GM19023 (cell line): ENCODE measurements around the gene MAGI1.
A peak's percentile ranks its signal among the peaks of the same experiment; 100 is the strongest.

Source experiments
- ATAC-seq: cut with Tn5 transposase; IDR thresholded peaks from one replicate; pipeline ENCODE4 v1.9.1; 2021; ENCODE audit warnings: mild to moderate bottlenecking, moderate library complexity; ENCODE audit not compliant: unreplicated experiment

MAGI1 gene

GRCh38 chr3:65347166-65347565 is 691.6 kb downstream of the MAGI1 start:
- ATAC-seq, result no peak

DNA sequence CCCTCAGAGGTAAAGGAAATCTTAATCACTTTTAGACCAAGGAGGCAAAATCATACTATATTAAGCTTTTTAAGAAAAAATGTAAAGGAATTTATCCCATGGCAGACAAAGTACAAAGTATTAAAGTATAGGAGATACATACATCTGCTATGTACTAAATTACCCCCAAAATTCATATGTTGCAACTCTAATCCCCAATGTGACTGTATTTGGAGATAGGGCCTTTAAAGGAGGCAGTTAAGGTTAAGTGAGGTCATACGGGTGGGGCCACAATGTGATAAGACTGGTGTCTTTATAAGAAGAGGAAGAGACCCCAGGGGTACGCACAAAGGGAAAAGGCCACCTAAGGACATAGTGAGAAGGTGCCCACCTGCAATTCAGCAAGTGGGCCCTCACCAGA is 693.9 kb downstream of the MAGI1 start:
- no peak for ATAC-seq

GRCh38 chr3:65344444-65344843 is 694.3 kb downstream of the MAGI1 start:
- ATAC-seq, result no peak

- ATAC-seq, result no peak
Observed at GRCh38 chr3:65343736-65344135, 695.0 kb downstream of the MAGI1 start.

DNA sequence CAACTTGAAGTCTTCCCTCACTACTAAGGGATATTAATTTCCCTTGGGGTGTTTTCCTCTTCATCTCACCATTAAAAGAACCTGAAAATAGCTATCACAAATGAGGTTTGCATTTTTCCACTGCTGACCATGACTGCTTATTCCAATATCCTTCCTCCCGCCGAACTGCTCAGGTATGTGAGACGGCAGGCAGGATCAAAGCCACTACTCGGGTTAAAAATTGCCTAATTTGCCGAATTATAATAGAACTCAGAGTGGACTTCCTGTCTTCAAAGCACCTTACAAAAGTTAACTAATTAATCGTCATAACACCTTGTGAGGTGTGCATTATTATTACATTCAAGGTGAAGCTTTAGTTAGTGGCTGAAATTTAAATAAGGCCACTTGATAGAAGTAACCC is 695.7 kb downstream of the MAGI1 start:
- no peak for ATAC-seq

DNA sequence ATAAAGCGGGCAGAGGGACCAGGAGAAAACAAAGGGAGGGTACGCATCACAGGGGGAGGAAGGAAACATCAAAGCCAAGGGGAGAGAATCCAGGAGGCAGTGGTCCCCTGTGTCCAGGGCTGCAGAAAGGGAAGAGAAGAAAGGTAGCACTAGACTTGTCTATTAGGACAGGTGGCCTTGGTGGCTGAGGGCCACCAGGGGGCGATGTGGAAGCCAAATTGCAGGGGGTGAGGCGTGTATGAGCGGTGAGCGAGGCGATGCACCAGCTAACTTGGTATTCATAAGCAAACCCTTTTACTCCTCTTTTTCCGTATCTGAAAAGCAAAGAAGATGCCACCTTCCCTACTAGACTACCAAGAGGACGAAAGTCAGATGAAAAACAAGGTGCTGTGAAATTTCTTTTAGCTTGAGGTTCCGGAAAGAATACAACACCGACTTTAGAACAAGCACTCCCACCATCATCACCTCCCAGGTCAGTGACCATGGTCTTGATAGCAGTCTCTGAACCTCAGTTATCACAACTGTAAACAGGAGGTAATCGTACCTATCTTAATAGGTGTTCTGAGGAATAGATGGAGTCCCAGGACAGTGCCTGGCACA is 696.5 kb downstream of the MAGI1 start:
- ATAC-seq, result peak; percentile 63

DNA sequence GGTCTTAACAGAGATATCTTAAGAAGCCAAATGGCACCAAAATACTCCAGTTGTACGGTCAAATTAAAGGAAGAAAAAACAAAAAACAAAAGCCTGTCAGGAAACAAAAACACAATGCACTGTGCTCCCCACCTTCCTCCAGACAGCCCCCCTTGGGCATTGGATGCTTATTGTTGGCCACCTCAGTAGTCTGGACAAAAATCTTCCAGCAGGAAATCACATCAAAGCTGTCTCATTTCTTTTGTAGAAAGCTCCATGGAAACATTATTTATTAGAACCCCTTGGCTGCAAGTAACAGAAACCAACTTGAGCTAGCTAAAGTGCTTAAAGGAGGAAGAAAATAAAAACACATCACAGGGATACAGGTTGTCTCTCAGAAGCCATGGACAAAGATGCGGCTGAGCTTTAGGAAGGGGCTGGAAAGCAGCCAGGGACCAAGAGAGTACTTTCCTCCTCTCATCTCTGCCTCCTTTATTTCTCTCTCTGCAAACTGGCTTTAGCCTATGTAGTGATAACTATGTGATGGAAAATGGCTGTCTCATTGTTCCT is 699.5 kb downstream of the MAGI1 start:
- ATAC-seq, result no peak

DNA sequence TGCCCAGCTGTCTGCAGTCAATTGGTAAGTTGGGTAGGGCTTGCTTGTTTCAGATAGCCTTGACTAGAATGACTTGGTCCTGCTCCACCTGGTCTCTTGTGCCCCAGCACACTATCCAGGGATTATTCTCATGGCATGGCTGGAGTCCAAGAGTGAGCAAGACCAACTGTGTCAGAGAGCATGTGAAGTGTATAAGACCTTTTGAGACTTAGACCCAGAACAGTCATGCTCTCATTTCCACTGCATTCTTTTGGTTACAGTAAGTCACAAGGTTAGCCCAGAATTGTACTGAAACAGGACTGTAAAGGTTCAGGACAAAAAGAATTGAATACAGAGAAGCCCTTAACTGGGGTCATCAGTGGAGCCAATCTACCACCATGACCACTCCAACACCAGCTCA is 700.1 kb downstream of the MAGI1 start:
- ATAC-seq, result no peak

DNA sequence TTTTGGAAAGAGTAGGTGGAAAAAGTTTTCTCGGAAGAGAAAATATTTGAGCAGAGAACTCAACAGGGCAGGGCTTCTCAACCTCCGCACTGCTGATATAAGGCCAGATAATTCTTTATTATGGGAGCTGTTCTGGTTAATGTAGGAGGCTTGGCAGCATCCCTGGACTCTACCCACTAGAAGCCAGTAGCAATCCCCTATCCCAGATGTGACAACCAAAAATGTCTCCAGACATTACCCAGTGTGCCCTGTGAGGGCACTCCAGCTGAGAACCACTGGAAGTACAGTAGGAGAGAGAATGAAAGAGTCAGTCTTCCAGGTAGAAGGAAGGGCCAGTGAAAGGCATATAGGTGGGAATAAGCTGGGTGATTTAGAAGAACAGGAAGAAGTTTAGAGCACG is 703.1 kb downstream of the MAGI1 start:
- no peak for ATAC-seq

GRCh38 chr3:65334045-65334665 is 704.6 kb downstream of the MAGI1 start:
- ATAC-seq, result no peak

DNA sequence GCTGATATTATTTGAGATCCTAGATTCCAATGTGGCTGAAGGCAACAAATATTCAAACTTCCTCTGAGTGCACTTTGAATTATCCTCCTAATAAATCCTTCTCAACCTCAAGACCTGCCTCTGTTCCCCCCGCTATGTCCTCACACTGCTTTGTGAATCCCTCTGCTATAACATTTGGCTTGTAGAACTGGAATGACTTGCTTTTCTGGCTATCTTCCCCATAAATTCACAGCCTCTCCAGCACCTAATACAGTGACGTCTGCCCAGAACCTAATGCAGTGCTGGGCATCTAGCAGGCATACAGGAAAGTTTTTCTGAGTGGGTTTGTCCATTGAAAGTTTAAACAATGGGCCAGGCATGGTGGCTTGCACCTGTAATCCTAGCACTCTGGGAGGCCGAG is 707.0 kb downstream of the MAGI1 start:
- ATAC-seq, result no peak

GRCh38 chr3:65330072-65330471 is 708.6 kb downstream of the MAGI1 start:
- ATAC-seq, result no peak

DNA sequence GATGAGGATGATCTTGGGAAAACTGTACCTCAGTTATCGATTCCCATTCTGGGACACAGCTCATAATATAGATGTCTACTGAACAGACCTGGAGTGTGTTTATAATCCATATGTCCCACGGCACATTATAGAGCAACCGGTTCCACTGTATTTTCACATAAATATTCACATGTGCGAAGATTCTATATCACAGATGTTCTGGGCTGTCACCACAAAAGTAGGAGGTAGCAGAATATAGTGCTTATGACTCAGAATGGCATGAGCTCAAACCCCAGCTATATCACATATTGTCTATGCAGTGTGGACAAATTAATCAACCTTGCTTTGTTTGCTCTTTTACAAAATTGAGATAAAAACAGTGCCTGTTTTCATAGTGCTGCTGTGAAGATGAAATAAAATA is 710.6 kb downstream of the MAGI1 start:
- no peak for ATAC-seq

DNA sequence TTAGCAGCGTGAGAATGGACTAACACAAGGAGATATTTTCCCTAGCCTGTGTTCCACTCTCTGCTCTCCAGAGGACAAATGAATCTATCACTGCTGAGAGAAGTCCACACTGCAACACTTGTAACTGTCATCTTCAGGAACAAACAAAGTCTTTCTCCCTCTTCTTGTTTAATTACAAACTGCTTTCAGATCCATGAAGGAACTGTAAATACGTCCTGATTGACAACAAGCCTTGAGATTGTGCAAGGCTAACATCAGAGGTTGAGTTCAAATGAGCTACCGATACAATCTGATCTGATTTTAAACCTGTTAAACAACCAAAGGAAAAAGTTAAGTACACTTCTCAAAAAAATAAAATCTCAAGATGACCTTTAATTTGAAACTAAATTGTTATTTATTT is 712.1 kb downstream of the MAGI1 start:
- no peak for ATAC-seq

DNA sequence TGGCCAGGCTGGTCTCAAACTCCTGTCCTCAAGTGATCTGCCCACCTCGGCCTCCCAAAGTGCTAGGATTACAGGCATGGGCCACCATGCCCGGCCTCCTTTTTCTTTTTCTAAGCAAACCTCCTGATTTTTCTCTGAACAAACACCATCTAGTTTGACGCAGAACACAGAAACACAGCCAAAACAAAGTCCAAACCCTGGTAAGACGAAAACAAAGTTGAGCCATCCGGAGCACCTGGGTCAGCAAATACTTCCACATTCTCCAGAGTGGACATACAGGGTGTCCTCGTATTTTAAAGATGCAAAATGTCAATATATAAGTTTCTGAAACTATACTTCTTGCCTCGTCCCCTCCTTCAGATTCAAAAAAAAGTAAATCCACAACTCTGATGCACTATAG is 715.8 kb downstream of the MAGI1 start:
- ATAC-seq, result no peak

DNA sequence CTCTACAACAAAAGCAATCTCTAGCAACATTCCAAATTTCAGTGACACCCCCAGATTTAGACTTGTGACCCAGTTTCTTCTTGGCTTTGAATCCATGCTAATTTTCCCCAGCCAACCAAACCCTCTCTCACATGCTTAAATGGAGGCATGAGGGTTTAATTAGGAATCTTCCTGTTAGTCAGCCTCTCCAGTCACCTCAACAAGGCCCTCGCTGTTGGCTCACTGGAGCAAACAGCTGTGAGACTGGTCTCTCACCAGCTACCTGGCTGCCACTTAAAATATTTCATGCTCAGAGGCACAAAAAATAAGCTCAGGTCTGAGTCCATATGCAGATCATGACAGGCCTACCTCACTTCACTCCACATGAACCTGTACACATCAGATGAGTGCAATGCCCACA is 720.5 kb downstream of the MAGI1 start:
- ATAC-seq, result no peak

- no peak for ATAC-seq
Observed at GRCh38 chr3:65314916-65315315, 723.8 kb downstream of the MAGI1 start.

GRCh38 chr3:65314269-65314668 is 724.4 kb downstream of the MAGI1 start:
- no peak for ATAC-seq

DNA sequence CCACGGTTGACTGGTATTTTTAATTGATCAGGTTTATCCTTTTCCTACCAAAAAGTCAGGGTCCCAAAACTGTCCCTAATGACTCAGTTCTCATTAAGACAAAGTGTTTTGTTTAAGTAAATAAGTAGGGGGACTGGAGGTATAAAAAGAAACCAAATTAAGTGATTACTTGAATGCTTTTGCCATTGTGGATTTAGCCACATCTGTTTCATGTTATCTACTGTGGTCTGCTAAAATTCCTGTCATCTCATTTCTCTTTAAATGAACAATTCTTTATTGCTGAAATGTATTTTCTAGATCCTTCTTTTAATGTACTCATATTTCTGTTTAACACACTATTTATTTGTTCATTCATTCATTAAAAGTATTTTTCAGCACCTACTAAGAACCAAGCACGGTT is 725.1 kb downstream of the MAGI1 start:
- no peak for ATAC-seq

GRCh38 chr3:65305836-65306235 is 732.9 kb downstream of the MAGI1 start:
- ATAC-seq, result no peak
